CD8-positive, alpha-beta memory T cell (primary cell): ENCODE data around the gene RSAD2. TPM values are rescaled to one million over a fixed set of nuclear protein-coding genes. Genes with fewer than 3 reads are reported as not detected.
A peak's percentile ranks its signal among the peaks of the same experiment; 100 is the strongest.

Experiments
- CTCF ChIA-PET: fragments of 350-600 bp; sonication (Branson Sonifier 250); formaldehyde crosslinking; loops from one replicate; lab custom pipeline; 2021; ENCODE audit warnings: antibody characterized with exemption; lab: Charles Lee
- POLR2A ChIA-PET: fragments of 350-600 bp; sonication (Branson Sonifier 250); formaldehyde crosslinking; loops from one replicate; lab custom pipeline; 2021; ENCODE audit warnings: antibody characterized with exemption; lab: Charles Lee
- DNase-seq, 5 donors: peaks; one replicate each; pipeline versions ENCODE4 v3.0.0 to v3.0.0-alpha.2; 2020 to 2022; ENCODE audit warnings: mixed read lengths in 1 of 5
- H3K27ac ChIP-seq: one replicate; pipeline ENCODE4 v1.7.0; 2013; ENCODE audit warnings: low read depth, mild to moderate bottlenecking, low read length, moderate library complexity
- H3K27me3 ChIP-seq: 2 replicates; pipeline ENCODE4 v1.7.0; 2013; ENCODE audit warnings: low read length, mild to moderate bottlenecking; ENCODE audit not compliant: insufficient read depth, poor library complexity, severe bottlenecking
- H3K36me3 ChIP-seq: 2 replicates; pipeline ENCODE4 v1.7.0; 2013; ENCODE audit warnings: mild to moderate bottlenecking, low read length, moderate library complexity; ENCODE audit not compliant: insufficient read depth
- H3K4me1 ChIP-seq: 2 replicates; pipeline ENCODE4 v1.7.0; 2013; ENCODE audit warnings: mild to moderate bottlenecking, low read length, moderate library complexity; ENCODE audit not compliant: insufficient read depth
- H3K4me3 ChIP-seq: 2 replicates; pipeline ENCODE4 v1.7.0; 2013; ENCODE audit warnings: mild to moderate bottlenecking, low read length
- H3K9me3 ChIP-seq: 2 replicates; pipeline ENCODE4 v1.7.0; 2013; ENCODE audit warnings: mild to moderate bottlenecking, low read length
- H3K27ac Mint-ChIP-seq, 8 donors: one replicate each; pipeline ENCODE4 v1.8.0; 2020 to 2021; ENCODE audit warnings: mixed read lengths in 8 of 8, mild to moderate bottlenecking in 6 of 8, inconsistent platforms in 3 of 8, moderate library complexity in 3 of 8
- H3K27me3 Mint-ChIP-seq, 2 donors: one replicate each; pipeline ENCODE4 v1.8.0; 2020 to 2021; ENCODE audit warnings: mixed read lengths in 2 of 2, mild to moderate bottlenecking in 1 of 2, moderate library complexity in 1 of 2
- H3K36me3 Mint-ChIP-seq, 3 donors: one replicate each; pipeline ENCODE4 v1.8.0; 2020 to 2021; ENCODE audit warnings: mixed read lengths in 3 of 3, inconsistent platforms in 1 of 3, mild to moderate bottlenecking in 1 of 3
- H3K4me1 Mint-ChIP-seq, 3 donors: one replicate each; pipeline ENCODE4 v1.8.0; 2020 to 2021; ENCODE audit warnings: mixed read lengths in 3 of 3, inconsistent platforms in 1 of 3, mild to moderate bottlenecking in 1 of 3
- H3K4me3 Mint-ChIP-seq, 7 donors: one replicate each; pipeline ENCODE4 v1.8.0; 2020 to 2021; ENCODE audit warnings: mixed read lengths in 7 of 7, mild to moderate bottlenecking in 6 of 7, moderate library complexity in 4 of 7, inconsistent platforms in 2 of 7
- H3K9me3 Mint-ChIP-seq, 5 donors: one replicate each; pipeline ENCODE4 v1.8.0; 2020 to 2022; ENCODE audit warnings: mixed read lengths in 5 of 5, mild to moderate bottlenecking in 3 of 5, moderate library complexity in 2 of 5, inconsistent platforms in 1 of 5
- polyA plus RNA-seq: library from polyadenylated mRNA; unstranded; fragments of 300-500 nt; fragmentation: Illumina TruSeq; gene quantifications from one replicate; pipeline ENCODE4 v1.2.3, GENCODE V29; 2021
- total RNA-seq, 2 experiments: library from RNA; stranded (reverse); gene quantifications; one replicate each; pipeline ENCODE4 v1.2.3, GENCODE V29; 2021

Gene RSAD2
- total and polyA plus RNA-seq, 3 experiments from 2014 or later: 0.85 to 7.6 (median 1.00) TPM

GRCh38 chr2:6921321-6921922 lies 43.8 kb downstream of the RSAD2 start:
- H3K9me3 Mint-ChIP-seq: no peaks in the 10 kb centered on the region
- H3K4me3 Mint-ChIP-seq: peak overlapping the region in 4 of 7 donors; percentile 9 to 85 (median 38)
- H3K27me3 Mint-ChIP-seq: peaks cover 0 to 2% of the 10 kb centered on the region in 2 donors
- H3K4me1 Mint-ChIP-seq: peaks cover 60 to 82% (median 75%) of the 10 kb centered on the region in 3 donors
- H3K4me1 ChIP-seq: peaks cover 81% of the 10 kb centered on the region
- H3K27ac ChIP-seq: no peak overlapping the region
- H3K27me3 ChIP-seq: no peaks in the 10 kb centered on the region
- CTCF ChIA-PET: interaction anchor here (1.4 to 2.0 kb wide), 2 partner anchors 53 to 123 kb away, joined by 3 to 5 read pairs; no protein-coding TSS in a partner anchor
- no peaks in the 10 kb centered on the region for H3K36me3 ChIP-seq
- DNase-seq: no peak
- POLR2A ChIA-PET: no interaction called here
- H3K4me3 ChIP-seq: no peak overlapping the region
- no peaks in the 10 kb centered on the region for H3K9me3 ChIP-seq
- peak overlapping the region in 5 of 8 donors; percentile 14 to 91 (median 83) for H3K27ac Mint-ChIP-seq
- H3K36me3 Mint-ChIP-seq: peaks cover 0 to 8% (median 1%) of the 10 kb centered on the region in 3 donors

DNA sequence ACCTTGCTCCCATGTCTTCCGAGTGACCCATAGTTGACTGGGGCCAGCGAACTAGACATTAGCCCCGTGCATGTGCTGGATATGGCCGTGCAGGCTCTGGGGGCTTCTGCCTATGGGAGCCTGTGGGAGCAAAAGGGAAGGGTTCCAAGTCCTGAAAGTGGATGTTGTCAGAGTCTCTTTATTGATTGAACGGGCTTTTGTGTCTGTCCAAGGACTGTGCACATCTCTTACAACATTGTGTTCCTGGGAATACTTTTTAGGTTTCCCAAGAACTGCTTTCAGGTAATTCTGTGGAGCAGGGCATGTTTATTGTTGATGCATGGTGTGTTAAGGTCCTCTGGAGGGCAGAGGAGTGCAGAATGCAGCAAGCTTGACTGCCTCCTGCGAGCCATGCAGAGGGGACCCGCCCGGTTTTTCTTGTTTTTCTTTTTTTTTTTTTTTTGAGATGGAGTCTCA lies 44.7 kb downstream of the RSAD2 start:
- H3K9me3 Mint-ChIP-seq: no peaks in the 10 kb centered on the region
- H3K36me3 Mint-ChIP-seq: peaks cover 0 to 8% (median 1%) of the 10 kb centered on the region in 3 donors
- peak overlapping the region in 2 of 8 donors; percentile 35 to 91 for H3K27ac Mint-ChIP-seq
- H3K36me3 ChIP-seq: no peaks in the 10 kb centered on the region
- peaks cover 75% of the 10 kb centered on the region for H3K4me1 ChIP-seq
- peaks cover 0 to 2% of the 10 kb centered on the region in 2 donors for H3K27me3 Mint-ChIP-seq
- no peak overlapping the region for H3K4me3 ChIP-seq
- POLR2A ChIA-PET: no interaction called here
- H3K27ac ChIP-seq: no peak overlapping the region
- H3K27me3 ChIP-seq: no peaks in the 10 kb centered on the region
- CTCF ChIA-PET: interaction anchor here (0.6 to 0.9 kb wide), 2 partner anchors 26 to 122 kb away, joined by 3 to 5 read pairs; no protein-coding TSS in a partner anchor
- H3K9me3 ChIP-seq: no peaks in the 10 kb centered on the region
- H3K4me1 Mint-ChIP-seq: peaks cover 61 to 85% (median 77%) of the 10 kb centered on the region in 3 donors
- DNase-seq: no peak
- peak overlapping the region in 2 of 7 donors; percentile 7 to 56 for H3K4me3 Mint-ChIP-seq

GRCh38 chr2:6923319-6923718 lies 45.7 kb downstream of the RSAD2 start:
- no peaks in the 10 kb centered on the region for H3K36me3 ChIP-seq
- Mint-ChIP-seq H3K4me3 (peak overlapping the region in 1 of 7 donors; percentile 49), H3K27me3 (peaks cover 0 to 2% of the 10 kb centered on the region in 2 donors), H3K4me1 (peaks cover 64 to 96% (median 82%) of the 10 kb centered on the region in 3 donors), H3K36me3 (peaks cover 0 to 13% (median 3%) of the 10 kb centered on the region in 3 donors), H3K27ac (peak overlapping the region in 1 of 8 donors; percentile 35), H3K9me3 (no peaks in the 10 kb centered on the region)
- CTCF ChIA-PET: interaction anchor here (0.9 to 1.8 kb wide), 3 partner anchors 26 to 120 kb away, joined by 3 to 4 read pairs (median 3); no protein-coding TSS in a partner anchor
- no peak overlapping the region for H3K4me3 ChIP-seq
- POLR2A ChIA-PET: no interaction called here
- H3K4me1 ChIP-seq: peaks cover 81% of the 10 kb centered on the region
- DNase-seq: no peak
- H3K27ac ChIP-seq: no peak overlapping the region
- no peaks in the 10 kb centered on the region for H3K27me3 ChIP-seq
- H3K9me3 ChIP-seq: no peaks in the 10 kb centered on the region

GRCh38 chr2:6924101-6924923 lies 46.7 kb downstream of the RSAD2 start:
- Histone ChIP-seq H3K4me1 (peaks cover 83% of the 10 kb centered on the region), H3K9me3 (no peaks in the 10 kb centered on the region), H3K27me3 (no peaks in the 10 kb centered on the region), H3K4me3 (no peak overlapping the region), H3K36me3 (no peaks in the 10 kb centered on the region), H3K27ac (no peak overlapping the region)
- ChIA-PET POLR2A (no interaction called here), CTCF (interaction anchor here (1.0 to 1.8 kb wide), 2 partner anchors 27 to 30 kb away, joined by 3 to 4 read pairs; no protein-coding TSS in a partner anchor)
- H3K27ac Mint-ChIP-seq: peak overlapping the region in 5 of 8 donors; percentile 1 to 83 (median 62)
- DNase-seq: no peak
- peak overlapping the region in 2 of 7 donors; percentile 2 to 25 for H3K4me3 Mint-ChIP-seq
- peaks cover 67 to 98% (median 84%) of the 10 kb centered on the region in 3 donors for H3K4me1 Mint-ChIP-seq
- H3K9me3 Mint-ChIP-seq: no peaks in the 10 kb centered on the region
- H3K36me3 Mint-ChIP-seq: peaks cover 0 to 17% (median 7%) of the 10 kb centered on the region in 3 donors
- no peaks in the 10 kb centered on the region for H3K27me3 Mint-ChIP-seq

DNA sequence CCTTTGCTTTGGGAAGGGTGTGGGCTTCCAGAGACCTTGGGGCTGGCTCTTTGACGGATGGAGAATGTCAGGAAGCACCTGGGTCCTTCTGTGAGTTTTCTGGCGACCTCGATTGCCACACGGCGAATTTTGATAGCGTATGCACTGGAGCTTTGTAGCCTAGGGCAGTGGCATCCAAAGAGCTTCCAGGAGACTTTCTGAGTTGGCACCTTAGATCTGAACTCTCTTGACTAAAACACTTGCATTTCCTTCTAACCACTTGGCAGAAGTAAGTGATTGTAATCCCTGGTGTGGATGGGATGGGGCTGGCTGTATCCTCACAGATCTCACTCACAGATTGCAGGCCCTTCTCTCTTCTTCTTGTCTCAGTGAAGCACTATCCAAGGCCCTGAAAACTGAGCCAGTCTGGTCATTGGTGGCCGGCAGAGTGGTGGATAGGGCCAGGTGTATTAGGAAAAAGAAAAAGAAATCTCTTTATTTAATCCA lies 47.4 kb downstream of the RSAD2 start:
- no peak overlapping the region for H3K4me3 ChIP-seq
- Mint-ChIP-seq H3K36me3 (peaks cover 0 to 17% (median 7%) of the 10 kb centered on the region in 3 donors), H3K9me3 (no peaks in the 10 kb centered on the region), H3K4me3 (no peak overlapping the region), H3K27ac (peak overlapping the region in 4 of 8 donors; percentile 6 to 64 (median 32)), H3K27me3 (no peaks in the 10 kb centered on the region), H3K4me1 (peaks cover 69 to 98% (median 86%) of the 10 kb centered on the region in 3 donors)
- POLR2A ChIA-PET: no interaction called here
- H3K36me3 ChIP-seq: no peaks in the 10 kb centered on the region
- no peak overlapping the region for H3K27ac ChIP-seq
- CTCF ChIA-PET: interaction anchor here (1.8 kb wide), 1 partner anchor 28 kb away, joined by 4 read pairs; no protein-coding TSS in a partner anchor
- H3K9me3 ChIP-seq: no peaks in the 10 kb centered on the region
- no peak for DNase-seq
- peaks cover 83% of the 10 kb centered on the region for H3K4me1 ChIP-seq
- H3K27me3 ChIP-seq: no peaks in the 10 kb centered on the region

DNA sequence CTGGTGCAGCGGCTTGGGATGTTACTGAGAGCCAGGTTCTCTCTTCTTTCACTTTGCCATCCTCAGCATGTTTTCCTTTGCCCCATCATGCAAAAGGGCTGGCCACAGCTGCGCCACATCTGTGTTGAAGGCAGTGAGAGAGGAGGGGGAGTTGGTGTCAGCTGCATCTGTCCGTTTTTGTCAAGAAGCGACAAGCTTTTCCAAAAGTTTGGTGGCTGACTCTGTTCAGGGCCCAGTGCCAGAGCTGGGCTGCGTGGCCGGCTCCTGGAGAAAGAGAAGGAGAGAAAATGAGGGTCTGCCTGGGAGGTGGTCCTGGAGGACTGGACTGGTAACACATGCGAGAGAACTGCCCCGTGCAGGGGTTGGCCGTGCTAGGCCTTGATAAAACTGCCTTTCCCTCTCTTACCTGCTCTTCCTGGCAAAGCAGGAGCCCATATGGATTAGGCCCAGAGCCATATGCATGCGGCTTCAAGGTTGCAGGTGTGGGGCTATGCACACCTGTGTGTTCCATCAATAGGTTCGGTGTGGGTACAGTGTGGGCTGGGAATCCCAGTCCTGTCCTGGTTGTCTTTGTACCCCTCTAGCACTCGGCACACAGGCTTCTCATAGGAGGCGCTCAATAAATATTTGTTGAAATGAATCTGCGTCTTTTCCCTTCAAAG lies 48.6 kb downstream of the RSAD2 start:
- Mint-ChIP-seq H3K9me3 (no peaks in the 10 kb centered on the region), H3K4me3 (no peak overlapping the region), H3K36me3 (peaks cover 0 to 19% (median 7%) of the 10 kb centered on the region in 3 donors), H3K27me3 (no peaks in the 10 kb centered on the region), H3K27ac (peak overlapping the region in 3 of 8 donors; percentile 0 to 55 (median 42)), H3K4me1 (peaks cover 62 to 93% (median 77%) of the 10 kb centered on the region in 3 donors)
- no peaks in the 10 kb centered on the region for H3K9me3 ChIP-seq
- no peak overlapping the region for H3K4me3 ChIP-seq
- no peak for DNase-seq
- peaks cover 71% of the 10 kb centered on the region for H3K4me1 ChIP-seq
- no peak overlapping the region for H3K27ac ChIP-seq
- ChIA-PET CTCF (no interaction called here), POLR2A (no interaction called here)
- H3K27me3 ChIP-seq: no peaks in the 10 kb centered on the region
- no peaks in the 10 kb centered on the region for H3K36me3 ChIP-seq

GRCh38 chr2:6927186-6927585 lies 49.6 kb downstream of the RSAD2 start:
- Histone ChIP-seq H3K36me3 (no peaks in the 10 kb centered on the region), H3K9me3 (peaks cover 3% of the 10 kb centered on the region), H3K27ac (no peak overlapping the region), H3K27me3 (no peaks in the 10 kb centered on the region), H3K4me3 (no peak overlapping the region), H3K4me1 (peaks cover 62% of the 10 kb centered on the region)
- Mint-ChIP-seq H3K27ac (no peak overlapping the region), H3K27me3 (no peaks in the 10 kb centered on the region), H3K36me3 (peaks cover 3 to 27% (median 14%) of the 10 kb centered on the region in 3 donors), H3K4me1 (peaks cover 55 to 93% (median 75%) of the 10 kb centered on the region in 3 donors), H3K4me3 (no peak overlapping the region), H3K9me3 (peaks cover 0 to 8% (median 2%) of the 10 kb centered on the region in 5 donors)
- DNase-seq: no peak
- CTCF ChIA-PET: interaction anchor here (0.8 to 2.8 kb wide), 2 partner anchors 8 to 11 kb away, joined by 3 to 10 read pairs; no protein-coding TSS in a partner anchor
- POLR2A ChIA-PET: no interaction called here
